GM23338 (cell line): ENCODE data around the gene CACNA1H.

Experiments
- CREB1 ChIP-seq: fragments of 250-450 bp; sonication (Bioruptor Pico); IDR thresholded peaks from 2 replicates; pipeline ENCODE4 v1.5.0; 2020; ENCODE audit warnings: low read depth, mild to moderate bottlenecking, moderate library complexity
- EZH2 ChIP-seq: fragments of 200-600 bp; sonication (generic); IDR thresholded peaks from one replicate; pipeline ENCODE4 v1.8.0; 2017; ENCODE audit warnings: antibody characterized with exemption, mild to moderate bottlenecking, low read depth; ENCODE audit not compliant: unreplicated experiment
- EZH2phosphoT487 ChIP-seq: fragments of 200-600 bp; sonication (generic); IDR thresholded peaks from one replicate; pipeline ENCODE4 v1.8.1; 2018; ENCODE audit warnings: antibody characterized with exemption; ENCODE audit not compliant: unreplicated experiment
- JUNB ChIP-seq: IDR thresholded peaks from one replicate; pipeline ENCODE4 v1.6.1; 2016; ENCODE audit warnings: antibody characterized with exemption; ENCODE audit not compliant: unreplicated experiment
- NANOG ChIP-seq: IDR thresholded peaks from 2 replicates; pipeline ENCODE4 v1.6.1; 2016; ENCODE audit warnings: antibody characterized with exemption, borderline replicate concordance
- POLR2AphosphoS5 ChIP-seq: IDR thresholded peaks from 2 replicates; pipeline ENCODE4 v1.6.1; 2016; ENCODE audit warnings: antibody characterized with exemption, low read depth
- STAT1 ChIP-seq: IDR thresholded peaks from one replicate; pipeline ENCODE4 v1.6.1; 2016; ENCODE audit warnings: antibody characterized with exemption; ENCODE audit not compliant: unreplicated experiment
- ZNF114 ChIP-seq: fragments of 250-450 bp; sonication (Bioruptor Pico); IDR thresholded peaks from 2 replicates; pipeline ENCODE4 v1.5.0; 2020; ENCODE audit warnings: mild to moderate bottlenecking, moderate library complexity
- TF ChIP-seq, protein P1 (sequence below), 2 experiments: fragments of 200-600 bp in 1 of 2; sonication (generic) in 1 of 2; conservative IDR thresholded peaks; 2 replicates each; pipeline versions ENCODE4 v1.5.1 to v1.6.1; 2016 to 2017; ENCODE audit warnings: antibody characterized with exemption in 2 of 2, low read depth in 2 of 2, mild to moderate bottlenecking in 2 of 2, moderate library complexity in 1 of 2
- TF ChIP-seq, protein P2 (sequence below): IDR thresholded peaks from one replicate; pipeline ENCODE4 v1.6.1; 2018; ENCODE audit warnings: antibody characterized with exemption; ENCODE audit not compliant: unreplicated experiment

DNA sequence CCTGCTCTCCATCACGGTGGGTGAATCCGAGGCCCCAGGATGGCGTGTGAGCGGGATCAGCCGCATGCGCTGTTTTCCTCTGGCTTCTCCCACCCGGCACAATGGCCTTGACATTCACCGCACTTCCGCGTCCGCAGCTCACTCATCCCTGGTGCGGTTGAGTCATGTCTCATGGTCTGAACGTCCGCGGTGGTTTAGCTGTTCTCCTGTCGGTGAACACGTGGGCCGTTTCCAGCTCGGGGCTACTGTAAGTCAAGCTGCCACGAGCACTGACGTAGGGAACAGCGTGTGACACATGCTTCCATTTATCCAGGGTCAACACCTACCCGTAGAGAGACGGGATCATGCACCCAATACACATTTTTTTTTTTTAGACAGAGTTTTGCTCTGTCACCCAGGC lies 15.3 kb upstream of the CACNA1H start:
- no peak for TF ChIP-seq EZH2
- TF ChIP-seq, protein P1, sequence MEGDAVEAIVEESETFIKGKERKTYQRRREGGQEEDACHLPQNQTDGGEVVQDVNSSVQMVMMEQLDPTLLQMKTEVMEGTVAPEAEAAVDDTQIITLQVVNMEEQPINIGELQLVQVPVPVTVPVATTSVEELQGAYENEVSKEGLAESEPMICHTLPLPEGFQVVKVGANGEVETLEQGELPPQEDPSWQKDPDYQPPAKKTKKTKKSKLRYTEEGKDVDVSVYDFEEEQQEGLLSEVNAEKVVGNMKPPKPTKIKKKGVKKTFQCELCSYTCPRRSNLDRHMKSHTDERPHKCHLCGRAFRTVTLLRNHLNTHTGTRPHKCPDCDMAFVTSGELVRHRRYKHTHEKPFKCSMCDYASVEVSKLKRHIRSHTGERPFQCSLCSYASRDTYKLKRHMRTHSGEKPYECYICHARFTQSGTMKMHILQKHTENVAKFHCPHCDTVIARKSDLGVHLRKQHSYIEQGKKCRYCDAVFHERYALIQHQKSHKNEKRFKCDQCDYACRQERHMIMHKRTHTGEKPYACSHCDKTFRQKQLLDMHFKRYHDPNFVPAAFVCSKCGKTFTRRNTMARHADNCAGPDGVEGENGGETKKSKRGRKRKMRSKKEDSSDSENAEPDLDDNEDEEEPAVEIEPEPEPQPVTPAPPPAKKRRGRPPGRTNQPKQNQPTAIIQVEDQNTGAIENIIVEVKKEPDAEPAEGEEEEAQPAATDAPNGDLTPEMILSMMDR (conservative IDR thresholded peaks at IDR 0.05; ENCODE audit: low read depth in 2 of 2) = no peak
- no peak for TF ChIP-seq STAT1
- no peak for TF ChIP-seq ZNF114
- TF ChIP-seq POLR2AphosphoS5 = no peak
- no peak for TF ChIP-seq NANOG
- TF ChIP-seq, protein P2, sequence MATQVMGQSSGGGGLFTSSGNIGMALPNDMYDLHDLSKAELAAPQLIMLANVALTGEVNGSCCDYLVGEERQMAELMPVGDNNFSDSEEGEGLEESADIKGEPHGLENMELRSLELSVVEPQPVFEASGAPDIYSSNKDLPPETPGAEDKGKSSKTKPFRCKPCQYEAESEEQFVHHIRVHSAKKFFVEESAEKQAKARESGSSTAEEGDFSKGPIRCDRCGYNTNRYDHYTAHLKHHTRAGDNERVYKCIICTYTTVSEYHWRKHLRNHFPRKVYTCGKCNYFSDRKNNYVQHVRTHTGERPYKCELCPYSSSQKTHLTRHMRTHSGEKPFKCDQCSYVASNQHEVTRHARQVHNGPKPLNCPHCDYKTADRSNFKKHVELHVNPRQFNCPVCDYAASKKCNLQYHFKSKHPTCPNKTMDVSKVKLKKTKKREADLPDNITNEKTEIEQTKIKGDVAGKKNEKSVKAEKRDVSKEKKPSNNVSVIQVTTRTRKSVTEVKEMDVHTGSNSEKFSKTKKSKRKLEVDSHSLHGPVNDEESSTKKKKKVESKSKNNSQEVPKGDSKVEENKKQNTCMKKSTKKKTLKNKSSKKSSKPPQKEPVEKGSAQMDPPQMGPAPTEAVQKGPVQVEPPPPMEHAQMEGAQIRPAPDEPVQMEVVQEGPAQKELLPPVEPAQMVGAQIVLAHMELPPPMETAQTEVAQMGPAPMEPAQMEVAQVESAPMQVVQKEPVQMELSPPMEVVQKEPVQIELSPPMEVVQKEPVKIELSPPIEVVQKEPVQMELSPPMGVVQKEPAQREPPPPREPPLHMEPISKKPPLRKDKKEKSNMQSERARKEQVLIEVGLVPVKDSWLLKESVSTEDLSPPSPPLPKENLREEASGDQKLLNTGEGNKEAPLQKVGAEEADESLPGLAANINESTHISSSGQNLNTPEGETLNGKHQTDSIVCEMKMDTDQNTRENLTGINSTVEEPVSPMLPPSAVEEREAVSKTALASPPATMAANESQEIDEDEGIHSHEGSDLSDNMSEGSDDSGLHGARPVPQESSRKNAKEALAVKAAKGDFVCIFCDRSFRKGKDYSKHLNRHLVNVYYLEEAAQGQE = no peak
- TF ChIP-seq EZH2phosphoT487 = no peak
- TF ChIP-seq CREB1 = no peak
- no peak for TF ChIP-seq JUNB
